Measurements from ENCODE around the gene PPP2R2C.

The PPP2R2C gene

DNA sequence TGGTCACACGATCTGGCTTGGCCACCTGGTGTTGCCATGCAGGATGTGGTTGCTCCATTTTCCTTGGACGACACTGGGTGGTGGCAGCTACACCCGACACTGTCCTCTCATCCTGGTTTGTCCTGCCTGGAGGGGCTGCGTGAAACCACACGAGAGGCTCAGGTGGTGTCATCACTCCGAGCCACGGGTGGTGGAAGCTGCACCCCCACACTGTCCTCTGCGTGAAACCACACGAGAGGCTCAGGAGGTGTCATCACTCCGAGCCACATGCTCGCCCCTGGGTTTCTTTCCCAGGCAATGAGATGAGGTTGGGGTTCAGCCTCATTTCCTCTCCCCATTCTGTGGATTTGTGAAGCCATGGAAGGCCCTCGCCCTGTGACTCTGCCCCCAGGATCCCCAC, 168.5 kb downstream of the PPP2R2C start:
- no peak overlapping the region for H3K9ac ChIP-seq (ENCODE audit: low read depth, low read length)
- H3K9me3 ChIP-seq (ENCODE audit: control insufficient read depth, insufficient read depth, low read length), result no peaks in the 10 kb centered on the region
- no peaks in the 10 kb centered on the region for H3K4me1 ChIP-seq (ENCODE audit: insufficient read depth, low read length)
- peaks cover 6% of the 10 kb centered on the region; the same call in 1 of the 2 replicates for H3K36me3 ChIP-seq (ENCODE audit: insufficient read depth, low read length)

DNA sequence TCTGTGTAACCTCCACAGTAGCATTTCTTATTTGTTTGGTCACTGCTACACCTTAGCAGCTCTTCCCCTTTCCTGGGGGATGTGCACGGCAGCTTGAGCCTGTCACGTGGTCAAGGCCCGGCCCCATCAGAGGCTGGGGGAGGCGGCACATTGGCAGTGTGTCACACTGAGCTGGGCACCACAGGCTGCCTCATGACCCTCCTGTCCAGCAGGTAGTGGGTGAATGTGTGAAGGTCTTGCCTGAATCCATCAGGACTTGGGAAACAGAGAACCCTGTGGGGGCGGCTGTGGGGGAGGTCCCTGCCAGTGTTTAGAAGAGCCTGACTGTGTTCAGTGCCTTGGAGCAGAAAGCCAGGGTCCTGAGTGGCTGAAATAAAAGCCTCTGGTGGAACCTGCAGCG, 169.5 kb downstream of the PPP2R2C start:
- Histone ChIP-seq H3K36me3 (ENCODE audit: insufficient read depth, low read length) (peaks cover 6% of the 10 kb centered on the region; the same call in 1 of the 2 replicates), H3K9ac (ENCODE audit: low read depth, low read length) (no peak overlapping the region), H3K4me1 (ENCODE audit: insufficient read depth, low read length) (no peaks in the 10 kb centered on the region), H3K9me3 (ENCODE audit: control insufficient read depth, insufficient read depth, low read length) (no peaks in the 10 kb centered on the region)

GRCh38 chr4:6301732-6302442, 170.5 kb downstream of the PPP2R2C start:
- H3K9me3 ChIP-seq (ENCODE audit: control insufficient read depth, insufficient read depth, low read length), result no peaks in the 10 kb centered on the region
- H3K4me1 ChIP-seq (ENCODE audit: insufficient read depth, low read length), result no peaks in the 10 kb centered on the region
- peaks cover 6% of the 10 kb centered on the region; the same call in 1 of the 2 replicates for H3K36me3 ChIP-seq (ENCODE audit: insufficient read depth, low read length)
- H3K9ac ChIP-seq (ENCODE audit: low read depth, low read length), result no peak overlapping the region

DNA sequence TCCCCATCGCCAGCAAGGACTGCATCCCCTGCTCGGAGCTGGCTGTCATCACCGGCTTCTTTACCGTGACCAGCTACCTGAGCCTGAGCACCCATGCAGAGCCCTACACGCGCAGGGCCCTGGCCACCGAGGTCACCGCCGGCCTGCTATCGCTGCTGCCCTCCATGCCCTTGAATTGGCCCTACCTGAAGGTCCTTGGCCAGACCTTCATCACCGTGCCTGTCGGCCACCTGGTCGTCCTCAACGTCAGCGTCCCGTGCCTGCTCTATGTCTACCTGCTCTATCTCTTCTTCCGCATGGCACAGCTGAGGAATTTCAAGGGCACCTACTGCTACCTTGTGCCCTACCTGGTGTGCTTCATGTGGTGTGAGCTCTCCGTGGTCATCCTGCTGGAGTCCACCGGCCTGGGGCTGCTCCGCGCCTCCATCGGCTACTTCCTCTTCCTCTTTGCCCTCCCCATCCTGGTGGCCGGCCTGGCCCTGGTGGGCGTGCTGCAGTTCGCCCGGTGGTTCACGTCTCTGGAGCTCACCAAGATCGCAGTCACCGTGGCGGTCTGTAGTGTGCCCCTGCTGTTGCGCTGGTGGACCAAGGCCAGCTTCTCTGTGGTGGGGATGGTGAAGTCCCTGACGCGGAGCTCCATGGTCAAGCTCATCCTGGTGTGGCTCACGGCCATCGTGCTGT, 171.2 kb downstream of the PPP2R2C start:
- Histone ChIP-seq H3K4me1 (ENCODE audit: insufficient read depth, low read length) (no peaks in the 10 kb centered on the region), H3K36me3 (ENCODE audit: insufficient read depth, low read length) (peaks cover 6% of the 10 kb centered on the region; the same call in 1 of the 2 replicates), H3K9me3 (ENCODE audit: control insufficient read depth, insufficient read depth, low read length) (no peaks in the 10 kb centered on the region), H3K9ac (ENCODE audit: low read depth, low read length) (no peak overlapping the region)

- Histone ChIP-seq H3K9ac (ENCODE audit: low read depth, low read length) (no peak overlapping the region), H3K4me1 (ENCODE audit: insufficient read depth, low read length) (no peaks in the 10 kb centered on the region), H3K36me3 (ENCODE audit: insufficient read depth, low read length) (peaks cover 6% of the 10 kb centered on the region; the same call in 1 of the 2 replicates), H3K9me3 (ENCODE audit: control insufficient read depth, insufficient read depth, low read length) (no peaks in the 10 kb centered on the region)
Measured at GRCh38 chr4:6300359-6300758, 172.1 kb downstream of the PPP2R2C start.

DNA sequence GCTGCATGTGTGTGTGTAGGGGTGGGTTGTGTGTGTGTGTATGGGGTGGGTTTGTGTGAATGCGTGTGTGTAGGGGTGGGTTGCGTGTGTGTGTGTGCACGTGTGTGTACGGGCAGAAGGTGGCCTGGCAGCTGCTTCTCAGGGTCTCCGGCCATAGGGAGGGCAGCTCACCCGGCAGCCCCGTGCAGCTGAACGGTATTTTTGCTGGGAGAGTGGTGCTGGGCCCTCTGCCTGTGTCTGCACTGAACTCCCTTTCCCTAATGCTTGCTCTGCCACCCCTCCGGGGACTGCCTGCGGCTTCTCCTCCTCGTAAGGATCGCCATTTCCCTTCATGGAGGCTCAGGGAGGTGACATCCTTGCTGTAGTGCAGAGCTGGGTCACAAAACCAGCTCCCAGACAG, 172.5 kb downstream of the PPP2R2C start:
- no peaks in the 10 kb centered on the region for H3K4me1 ChIP-seq (ENCODE audit: insufficient read depth, low read length)
- no peaks in the 10 kb centered on the region for H3K9me3 ChIP-seq (ENCODE audit: control insufficient read depth, insufficient read depth, low read length)
- H3K36me3 ChIP-seq (ENCODE audit: insufficient read depth, low read length), result peaks cover 6% of the 10 kb centered on the region; the same call in 1 of the 2 replicates
- H3K9ac ChIP-seq (ENCODE audit: low read depth, low read length), result no peak overlapping the region

- Histone ChIP-seq H3K9ac (ENCODE audit: low read depth, low read length) (no peak overlapping the region), H3K9me3 (ENCODE audit: control insufficient read depth, insufficient read depth, low read length) (no peaks in the 10 kb centered on the region), H3K36me3 (ENCODE audit: insufficient read depth, low read length) (peaks cover 6% of the 10 kb centered on the region; the same call in 1 of the 2 replicates)
Measured at GRCh38 chr4:6298852-6299251, 173.6 kb downstream of the PPP2R2C start.

GRCh38 chr4:6298035-6298434, 174.4 kb downstream of the PPP2R2C start:
- H3K9me3 ChIP-seq (ENCODE audit: control insufficient read depth, insufficient read depth, low read length), result no peaks in the 10 kb centered on the region
- H3K4me1 ChIP-seq (ENCODE audit: insufficient read depth, low read length), result no peaks in the 10 kb centered on the region
- peaks cover 3% of the 10 kb centered on the region; the same call in 1 of the 2 replicates for H3K36me3 ChIP-seq (ENCODE audit: insufficient read depth, low read length)
- no peak overlapping the region for H3K9ac ChIP-seq (ENCODE audit: low read depth, low read length)

More at GRCh38 chr4:6298852-6299251, 173.6 kb downstream of the PPP2R2C start:
- H3K4me1 ChIP-seq (ENCODE audit: insufficient read depth, low read length), result no peaks in the 10 kb centered on the region

GRCh38 chr4:6297266-6297815, 175.1 kb downstream of the PPP2R2C start:
- Histone ChIP-seq H3K36me3 (ENCODE audit: insufficient read depth, low read length) (no peaks in the 10 kb centered on the region; the same call in 1 of the 2 replicates), H3K4me1 (ENCODE audit: insufficient read depth, low read length) (no peaks in the 10 kb centered on the region), H3K9me3 (ENCODE audit: control insufficient read depth, insufficient read depth, low read length) (no peaks in the 10 kb centered on the region), H3K9ac (ENCODE audit: low read depth, low read length) (no peak overlapping the region)

GRCh38 chr4:6296026-6296425, 176.4 kb downstream of the PPP2R2C start:
- Histone ChIP-seq H3K9ac (ENCODE audit: low read depth, low read length) (no peak overlapping the region), H3K4me1 (ENCODE audit: insufficient read depth, low read length) (no peaks in the 10 kb centered on the region), H3K36me3 (ENCODE audit: insufficient read depth, low read length) (no peaks in the 10 kb centered on the region; the same call in 1 of the 2 replicates), H3K9me3 (ENCODE audit: control insufficient read depth, insufficient read depth, low read length) (no peaks in the 10 kb centered on the region)

DNA sequence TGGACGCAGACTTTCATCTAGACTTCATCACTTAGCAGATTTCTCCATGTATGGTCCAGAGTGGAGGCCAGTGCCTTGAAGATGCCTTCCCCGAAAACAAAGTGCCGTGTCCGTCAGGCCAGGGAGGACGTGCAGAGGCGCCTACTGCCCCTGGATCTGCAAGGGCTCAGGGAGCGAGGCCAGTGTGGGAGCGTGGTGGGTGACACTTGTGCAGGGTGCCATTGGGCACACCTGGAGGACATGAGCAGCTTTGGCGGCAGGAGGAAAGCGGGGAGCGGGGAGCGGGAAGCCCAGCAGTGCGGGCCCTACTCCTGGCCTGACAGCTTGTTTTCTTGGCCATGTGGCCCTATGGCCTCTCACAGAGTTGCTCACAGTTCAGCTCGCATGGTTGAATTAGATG, 176.9 kb downstream of the PPP2R2C start:
- no peaks in the 10 kb centered on the region for H3K4me1 ChIP-seq (ENCODE audit: insufficient read depth, low read length)
- no peaks in the 10 kb centered on the region; the same call in 1 of the 2 replicates for H3K36me3 ChIP-seq (ENCODE audit: insufficient read depth, low read length)
- no peaks in the 10 kb centered on the region for H3K9me3 ChIP-seq (ENCODE audit: control insufficient read depth, insufficient read depth, low read length)
- no peak overlapping the region for H3K9ac ChIP-seq (ENCODE audit: low read depth, low read length)

DNA sequence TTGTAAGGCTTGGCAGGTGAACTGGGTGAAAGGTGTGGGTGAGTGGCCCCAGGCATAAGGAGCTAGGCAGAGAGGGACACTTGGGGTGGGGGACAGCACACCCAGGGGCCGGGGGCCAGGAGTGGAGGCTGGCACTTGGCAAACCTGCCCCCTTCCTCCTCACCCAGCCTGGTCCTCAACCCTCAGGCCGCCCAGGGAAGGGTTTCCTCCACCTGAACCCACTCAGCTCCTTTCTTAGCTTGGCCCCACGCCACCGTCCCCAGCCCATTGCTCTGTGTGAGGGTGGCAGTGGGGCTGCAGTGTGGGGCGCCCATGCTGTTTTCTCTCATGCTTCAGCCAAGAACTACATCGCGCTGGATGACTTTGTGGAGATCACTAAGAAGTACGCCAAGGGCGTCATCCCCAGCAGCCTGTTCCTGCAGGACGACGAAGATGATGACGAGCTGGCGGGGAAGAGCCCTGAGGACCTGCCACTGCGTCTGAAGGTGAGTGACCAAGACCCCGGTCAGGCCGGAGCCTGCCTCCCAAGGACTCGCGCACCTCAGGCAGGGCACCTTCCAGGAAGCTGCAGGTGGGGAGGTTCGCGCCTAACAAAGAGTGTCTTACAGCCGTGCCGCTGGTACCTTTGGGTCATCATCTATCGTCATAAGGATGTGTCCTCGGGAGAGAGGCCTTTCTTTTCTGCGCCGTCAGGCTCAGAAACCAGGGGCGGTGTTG, 177.6 kb downstream of the PPP2R2C start:
- no peaks in the 10 kb centered on the region; the same call in 1 of the 2 replicates for H3K36me3 ChIP-seq (ENCODE audit: insufficient read depth, low read length)
- no peak overlapping the region for H3K9ac ChIP-seq (ENCODE audit: low read depth, low read length)
- no peaks in the 10 kb centered on the region for H3K4me1 ChIP-seq (ENCODE audit: insufficient read depth, low read length)

GRCh38 chr4:6293661-6294060, 178.8 kb downstream of the PPP2R2C start:
- no peaks in the 10 kb centered on the region; the same call in 1 of the 2 replicates for H3K36me3 ChIP-seq (ENCODE audit: insufficient read depth, low read length)
- H3K9me3 ChIP-seq (ENCODE audit: control insufficient read depth, insufficient read depth, low read length), result no peaks in the 10 kb centered on the region
- no peaks in the 10 kb centered on the region for H3K4me1 ChIP-seq (ENCODE audit: insufficient read depth, low read length)
- no peak overlapping the region for H3K9ac ChIP-seq (ENCODE audit: low read depth, low read length)

More for the DNA sequence above, 177.6 kb downstream of the PPP2R2C start:
- H3K9me3 ChIP-seq (ENCODE audit: control insufficient read depth, insufficient read depth, low read length), result no peaks in the 10 kb centered on the region

DNA sequence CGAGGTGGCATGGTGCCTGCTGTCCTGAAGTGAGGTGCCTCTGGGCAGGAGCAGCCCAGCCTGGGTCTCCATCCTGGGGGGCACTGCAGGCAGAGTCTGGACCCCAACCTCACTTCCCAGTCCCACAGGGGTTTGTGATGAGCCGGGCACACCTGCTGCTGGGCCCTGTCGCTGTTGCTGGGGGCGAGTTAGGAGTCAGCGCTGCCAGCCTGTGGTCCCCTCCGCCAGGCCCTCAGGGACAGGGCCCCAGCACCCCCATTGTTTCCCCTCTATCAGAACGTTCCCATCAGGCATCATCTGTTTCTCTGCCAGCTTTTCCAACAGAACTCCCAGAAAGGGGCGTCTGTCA, 179.3 kb downstream of the PPP2R2C start:
- no peaks in the 10 kb centered on the region for H3K9me3 ChIP-seq (ENCODE audit: control insufficient read depth, insufficient read depth, low read length)
- H3K9ac ChIP-seq (ENCODE audit: low read depth, low read length), result no peak overlapping the region
- H3K4me1 ChIP-seq (ENCODE audit: insufficient read depth, low read length), result no peaks in the 10 kb centered on the region
- no peaks in the 10 kb centered on the region; the same call in 1 of the 2 replicates for H3K36me3 ChIP-seq (ENCODE audit: insufficient read depth, low read length)
